B cell (primary cell): Measurements from ENCODE around the gene CCR9. TPM values are rescaled to one million over a fixed set of nuclear protein-coding genes. Genes with fewer than 3 reads are reported as not detected.

Source experiments
- ATAC-seq: fragments of 200-7000 bp; cut with Tn5 transposase; one replicate; pipeline ENCODE4 v1.10.0; 2021; ENCODE audit warnings: low read depth, mild to moderate bottlenecking, moderate number of reproducible peaks, moderate library complexity
- CTCF ChIA-PET: fragments of 350-600 bp; sonication (Branson Sonifier 250); formaldehyde crosslinking; loops from one replicate; lab custom pipeline; 2021; ENCODE audit warnings: antibody characterized with exemption, inconsistent platforms; lab: Charles Lee
- POLR2A ChIA-PET: fragments of 350-600 bp; sonication (Branson Sonifier 250); formaldehyde crosslinking; loops from one replicate; lab custom pipeline; 2021; ENCODE audit warnings: antibody characterized with exemption; lab: Charles Lee
- DNase-seq: peaks from one replicate; pipeline ENCODE4 v3.0.0; 2013
- H2AFZ ChIP-seq: 2 replicates; pipeline ENCODE4 v1.6.1; 2012; ENCODE audit warnings: mild to moderate bottlenecking, low read depth, low read length; ENCODE audit not compliant: insufficient read depth, poor library complexity, severe bottlenecking
- H3K27ac ChIP-seq, 2 donors: 1 replicate in 1 of 2; 2 replicates in 1 of 2; pipeline ENCODE4 v1.5.1; 2012 to 2013; ENCODE audit warnings: low read length in 2 of 2, mild to moderate bottlenecking in 2 of 2, moderate library complexity in 1 of 2
- H3K27me3 ChIP-seq, 4 experiments: fragments of 200-600 bp in 1 of 4; sonication (generic) in 1 of 4; replicated peaks in 1 of 4; 1 replicate in 2 of 4; 2 replicates in 2 of 4; pipeline versions ENCODE4 v1.6.1 to v1.7.0; 2013 to 2016; ENCODE audit warnings: low read length in 3 of 4, mild to moderate bottlenecking in 2 of 4, mixed read lengths in 1 of 4, moderate library complexity in 1 of 4; ENCODE audit not compliant: insufficient read depth in 4 of 4, control insufficient read depth in 3 of 4; ENCODE audit errors: control extremely low read depth in 1 of 4
- H3K36me3 ChIP-seq, 2 experiments: replicated peaks in 1 of 2; 1 replicate in 1 of 2; 2 replicates in 1 of 2; pipeline versions ENCODE4 v1.6.1 to v1.7.1; 2013; ENCODE audit warnings: low read length in 1 of 2; ENCODE audit not compliant: insufficient read depth in 2 of 2, control insufficient read depth in 1 of 2; ENCODE audit errors: control extremely low read depth in 1 of 2, extremely low read depth in 1 of 2
- H3K4me1 ChIP-seq, 2 donors: fragments of 200-600 bp in 1 of 2; sonication (generic) in 1 of 2; 1 replicate in 1 of 2; 2 replicates in 1 of 2; pipeline versions ENCODE4 v1.5.1 to v1.6.1; 2013 to 2017; ENCODE audit warnings: low read length in 2 of 2; ENCODE audit not compliant: control insufficient read depth in 2 of 2, insufficient read depth in 2 of 2
- H3K4me2 ChIP-seq: replicated peaks from 2 replicates; pipeline ENCODE3; 2012; ENCODE audit warnings: mild to moderate bottlenecking, low read depth, low read length; ENCODE audit not compliant: poor library complexity, severe bottlenecking
- H3K4me3 ChIP-seq, 5 experiments: fragments of 200-600 bp in 1 of 5; sonication (generic) in 1 of 5; 1 replicate in 3 of 5; 2 replicates in 2 of 5; pipeline versions ENCODE4 v1.5.1 to v1.7.0; 2011 to 2016; ENCODE audit warnings: low read length in 4 of 5, mild to moderate bottlenecking in 4 of 5, low read depth in 2 of 5, control low read depth in 1 of 5, moderate library complexity in 1 of 5; ENCODE audit not compliant: insufficient read depth in 1 of 5; ENCODE audit errors: control extremely low read depth in 1 of 5, extremely low read depth in 1 of 5
- H3K79me2 ChIP-seq: fragments of 200-600 bp; sonication (generic); one replicate; pipeline ENCODE4 v1.6.0; 2016; ENCODE audit warnings: low read length; ENCODE audit not compliant: control insufficient read depth, insufficient read depth
- H3K9ac ChIP-seq: fragments of 200-600 bp; sonication (generic); 2 replicates; pipeline ENCODE4 v1.6.1; 2017; ENCODE audit warnings: mild to moderate bottlenecking, low read length, moderate library complexity
- H3K9me3 ChIP-seq, 3 donors: one replicate each; pipeline versions ENCODE4 v1.6.1 to v1.7.1; 2013; ENCODE audit warnings: low read length in 2 of 3; ENCODE audit not compliant: control insufficient read depth in 2 of 3, insufficient read depth in 1 of 3; ENCODE audit errors: control extremely low read depth in 1 of 3
- H4K20me1 ChIP-seq: 2 replicates; pipeline ENCODE4 v1.6.0; 2012; ENCODE audit warnings: mild to moderate bottlenecking, low read length; ENCODE audit not compliant: insufficient read depth, control insufficient read depth, poor library complexity, severe bottlenecking
- H3K27ac Mint-ChIP-seq: one replicate; pipeline ENCODE4 v1.8.0; 2021; ENCODE audit warnings: mixed read lengths
- H3K27me3 Mint-ChIP-seq: one replicate; pipeline ENCODE4 v1.8.0; 2021; ENCODE audit warnings: mixed read lengths
- H3K4me1 Mint-ChIP-seq: one replicate; pipeline ENCODE4 v1.8.0; 2021; ENCODE audit warnings: mixed read lengths
- H3K4me3 Mint-ChIP-seq: one replicate; pipeline ENCODE4 v1.8.0; 2021; ENCODE audit warnings: mixed read lengths
- H3K9me3 Mint-ChIP-seq: one replicate; pipeline ENCODE4 v1.8.0; 2022; ENCODE audit warnings: mixed read lengths; ENCODE audit not compliant: insufficient read depth
- CTCF ChIP-seq: fragments of 200-600 bp; IDR thresholded peaks from one replicate; pipeline ENCODE4 v1.8.0; 2022; ENCODE audit warnings: antibody characterized with exemption, mild to moderate bottlenecking
- EZH2 ChIP-seq: IDR thresholded peaks from 2 replicates; pipeline ENCODE4 v1.6.1; 2012; ENCODE audit warnings: borderline replicate concordance, low read depth, mild to moderate bottlenecking, moderate library complexity, low read length; ENCODE audit not compliant: insufficient read depth, poor library complexity, severe bottlenecking
- WGBS: methylation state at CpG from one replicate; pipeline ENCODE4 v1.1.5; 2013; ENCODE audit warnings: missing lambda C conversion rate; ENCODE audit not compliant: insufficient coverage; 5-methylcytosine and 5-hydroxymethylcytosine counted together
- intact Hi-C: fragments of 100-400 bp; cut with micrococcal nuclease; formaldehyde crosslinking; loops from one replicate; pipeline ENCODE4 v1.10.0; 2022
- polyA plus RNA-seq: library from polyadenylated mRNA; depleted of rRNA; stranded (reverse); fragments of >200 nt; gene quantifications from 2 replicates; pipeline ENCODE4 v1.2.3, GENCODE V29; 2012
- total RNA-seq, 2 donors: library from RNA; stranded (reverse); fragments of 120-200 nt in 1 of 2; gene quantifications; 1 replicate in 1 of 2; 2 replicates in 1 of 2; pipeline versions ENCODE4 v1.2.3 to v1.2.4, GENCODE V29; 2013 to 2022

The CCR9 gene
- total and polyA plus RNA-seq, 2 donors (not counting 1 experiment from before 2014, with no cell fraction given), result 0.76 to 1.1 TPM

GRCh38 chr3:45907769-45908705, 21.7 kb downstream of the CCR9 start:
- Histone ChIP-seq H3K9ac (no peak overlapping the region), H2AFZ (no peak overlapping the region), H3K4me3 (no peak overlapping the region), H3K36me3 (peaks cover 0 to 2% of the 10 kb centered on the region in 2 experiments), H4K20me1 (no peaks in the 10 kb centered on the region), H3K4me1 (peaks cover 16 to 46% of the 10 kb centered on the region in 2 donors), H3K9me3 (peaks cover 0 to 2% (median 0%) of the 10 kb centered on the region in 3 donors), H3K27me3 (no peaks in the 10 kb centered on the region), H3K79me2 (no peaks in the 10 kb centered on the region), H3K4me2 (no peak overlapping the region), H3K27ac (no peak overlapping the region)
- Mint-ChIP-seq H3K27ac (no peak overlapping the region), H3K9me3 (no peaks in the 10 kb centered on the region), H3K27me3 (no peaks in the 10 kb centered on the region), H3K4me1 (peaks cover 53% of the 10 kb centered on the region), H3K4me3 (no peak overlapping the region)
- no peak for TF ChIP-seq EZH2
- TF ChIP-seq CTCF, result no peak
- WGBS, result 87% methylated on average over 9 of the region's 13 CpGs
- ChIA-PET CTCF (interaction anchor here (1.2 kb wide), 1 partner anchor 67 kb away, joined by 3 read pairs; the partner anchor contains the start of gene LZTFL1), POLR2A (no interaction called here)
- intact Hi-C loops, result no loop called here
- DNase-seq (no peak), ATAC-seq (no peak)

GRCh38 chr3:45908761-45909160, 22.4 kb downstream of the CCR9 start:
- H2AFZ ChIP-seq, result no peak overlapping the region
- TF ChIP-seq EZH2 (no peak), CTCF (no peak)
- H3K4me2 ChIP-seq, result no peak overlapping the region
- Mint-ChIP-seq H3K4me3 (no peak overlapping the region), H3K27ac (no peak overlapping the region), H3K9me3 (no peaks in the 10 kb centered on the region), H3K4me1 (peaks cover 49% of the 10 kb centered on the region), H3K27me3 (no peaks in the 10 kb centered on the region)
- H3K27me3 ChIP-seq, result no peaks in the 10 kb centered on the region
- H3K9me3 ChIP-seq, result peaks cover 0 to 2% (median 0%) of the 10 kb centered on the region in 3 donors
- no peak for DNase-seq
- ChIA-PET CTCF (interaction anchor here (1.2 kb wide), 1 partner anchor 68 kb away, joined by 3 read pairs; the partner anchor contains the start of gene LZTFL1), POLR2A (no interaction called here)
- H3K79me2 ChIP-seq, result no peaks in the 10 kb centered on the region
- 81% methylated on average over 5 of the region's 7 CpGs for WGBS
- H3K9ac ChIP-seq, result no peak overlapping the region
- intact Hi-C loops, result no loop called here
- no peak overlapping the region for H3K4me3 ChIP-seq
- no peak overlapping the region for H3K27ac ChIP-seq
- no peak for ATAC-seq
- H3K4me1 ChIP-seq, result peaks cover 16 to 45% of the 10 kb centered on the region in 2 donors
- H4K20me1 ChIP-seq, result no peaks in the 10 kb centered on the region
- peaks cover 0 to 2% of the 10 kb centered on the region in 2 experiments for H3K36me3 ChIP-seq
